ENCODE measurements around the gene PKP4. TPM values are rescaled to one million over a fixed set of nuclear protein-coding genes. Genes with fewer than 3 reads are reported as not detected.

PKP4 gene
- total RNA-seq, 1 experiment from 2014 or later: 52.0 TPM

DNA sequence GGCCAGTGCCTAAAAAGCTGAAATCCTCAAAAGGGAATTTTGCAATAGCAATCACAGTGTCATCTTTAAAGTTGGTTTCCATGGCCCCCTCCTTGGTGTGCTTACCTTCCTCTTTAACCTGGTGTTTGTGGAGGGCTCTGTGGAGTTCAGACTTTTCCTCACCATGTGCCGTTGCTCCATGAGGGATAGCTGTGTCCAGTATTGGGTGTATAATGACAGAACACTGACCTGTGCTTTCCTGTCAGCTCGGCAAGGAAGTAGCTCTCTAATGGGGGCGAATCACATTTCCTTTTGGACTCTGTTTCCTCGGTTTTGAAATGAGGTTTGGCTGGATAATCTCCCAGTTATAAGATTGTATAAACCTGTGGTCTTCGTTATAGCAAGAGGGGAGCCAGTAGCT, 172.4 kb downstream of the PKP4 start:
- Histone ChIP-seq H3K9me3 (ENCODE audit: control insufficient read depth, low read depth, low read length) (no peaks in the 10 kb centered on the region), H2AK5ac (ENCODE audit: insufficient read length, low read length) (no peak overlapping the region), H4K20me1 (ENCODE audit: control insufficient read depth, insufficient read depth, insufficient read length) (no peaks in the 10 kb centered on the region), H3K4me1 (ENCODE audit: insufficient read depth, low read length) (no peaks in the 10 kb centered on the region), H3K23me2 (ENCODE audit: insufficient read length, low read depth, low read length, poor library complexity, severe bottlenecking) (no peaks in the 10 kb centered on the region), H2BK12ac (ENCODE audit: insufficient read length, low read depth, low read length) (no peak overlapping the region), H4K91ac (ENCODE audit: insufficient read length, low read depth, low read length) (no peak overlapping the region), H3K9ac (ENCODE audit: extremely low read depth, insufficient read length, low read length) (no peak overlapping the region), H3K79me1 (ENCODE audit: insufficient read depth, low read depth, low read length, poor library complexity, severe bottlenecking) (no peaks in the 10 kb centered on the region), H3K27me3 (ENCODE audit: insufficient read depth, low read length) (no peaks in the 10 kb centered on the region), H3K14ac (ENCODE audit: insufficient read depth, low read length) (no peak overlapping the region), H3K79me2 (ENCODE audit: insufficient read depth, low read length) (no peaks in the 10 kb centered on the region), H3K4me2 (ENCODE audit: insufficient read depth, insufficient read length, low read length) (no peak overlapping the region), H4K8ac (replicated peaks; ENCODE audit: insufficient read length, low read depth, low read length) (no peak overlapping the region), H3K23ac (ENCODE audit: insufficient read length, low read depth, low read length) (no peak overlapping the region), H3T11ph (ENCODE audit: low read length) (no peak overlapping the region), H3K18ac (ENCODE audit: insufficient read length, low read depth, low read length) (no peak overlapping the region), H2BK15ac (ENCODE audit: low read depth, low read length) (no peak overlapping the region), H4K5ac (ENCODE audit: insufficient read length, low read depth, low read length) (no peak overlapping the region), H2BK120ac (ENCODE audit: low read depth, low read length, poor library complexity, severe bottlenecking) (no peak overlapping the region), H3K27ac (ENCODE audit: insufficient read length, low read depth, low read length) (no peak overlapping the region), H2AFZ (ENCODE audit: low read length) (no peak overlapping the region), H2BK20ac (ENCODE audit: low read depth, low read length, poor library complexity, severe bottlenecking) (no peak overlapping the region), H2BK5ac (ENCODE audit: insufficient read length, low read length) (no peak overlapping the region), H3K56ac (ENCODE audit: insufficient read length, low read depth, low read length) (no peak overlapping the region), H3K4ac (ENCODE audit: low read depth, low read length) (no peak overlapping the region)
- H3K4me1 Mint-ChIP-seq: no peaks in the 10 kb centered on the region
- peaks cover 17 to 27% (median 26%) of the 10 kb centered on the region in 3 experiments; a peak in 6 of 7 replicates for H3K36me3 Mint-ChIP-seq (ENCODE audit: insufficient read depth in 1 of 3, low read depth in 3 of 3)
- no peaks in the 10 kb centered on the region for H3K27me3 Mint-ChIP-seq (ENCODE audit: low read depth)
- H3K27ac Mint-ChIP-seq: no peak overlapping the region; a peak in 1 of 7 replicates
- no CpG with 5 or more reads among the region's 5 CpGs for WGBS (ENCODE audit: extremely low coverage, insufficient read length, low lambda C conversion rate)
- H3K4me3 Mint-ChIP-seq: no peak overlapping the region
- H3K9me3 Mint-ChIP-seq: no peaks in the 10 kb centered on the region
- TF ChIP-seq, protein P1, sequence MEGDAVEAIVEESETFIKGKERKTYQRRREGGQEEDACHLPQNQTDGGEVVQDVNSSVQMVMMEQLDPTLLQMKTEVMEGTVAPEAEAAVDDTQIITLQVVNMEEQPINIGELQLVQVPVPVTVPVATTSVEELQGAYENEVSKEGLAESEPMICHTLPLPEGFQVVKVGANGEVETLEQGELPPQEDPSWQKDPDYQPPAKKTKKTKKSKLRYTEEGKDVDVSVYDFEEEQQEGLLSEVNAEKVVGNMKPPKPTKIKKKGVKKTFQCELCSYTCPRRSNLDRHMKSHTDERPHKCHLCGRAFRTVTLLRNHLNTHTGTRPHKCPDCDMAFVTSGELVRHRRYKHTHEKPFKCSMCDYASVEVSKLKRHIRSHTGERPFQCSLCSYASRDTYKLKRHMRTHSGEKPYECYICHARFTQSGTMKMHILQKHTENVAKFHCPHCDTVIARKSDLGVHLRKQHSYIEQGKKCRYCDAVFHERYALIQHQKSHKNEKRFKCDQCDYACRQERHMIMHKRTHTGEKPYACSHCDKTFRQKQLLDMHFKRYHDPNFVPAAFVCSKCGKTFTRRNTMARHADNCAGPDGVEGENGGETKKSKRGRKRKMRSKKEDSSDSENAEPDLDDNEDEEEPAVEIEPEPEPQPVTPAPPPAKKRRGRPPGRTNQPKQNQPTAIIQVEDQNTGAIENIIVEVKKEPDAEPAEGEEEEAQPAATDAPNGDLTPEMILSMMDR (conservative IDR thresholded peaks at IDR 0.05): no peak
- DNase-seq: no peak
